Natural killer cell (primary cell): ENCODE results near the gene REC114. TPM values are rescaled to one million over a fixed set of nuclear protein-coding genes. Genes with fewer than 3 reads are reported as not detected.

Experiments
- ATAC-seq, 3 donors: fragments of 150-1000 bp in 2 of 3; fragments of 200-7000 bp in 1 of 3; cut with Tn5 transposase; 1 replicate in 1 of 3; 2 replicates in 2 of 3; pipeline ENCODE4 v1.10.0; 2021; ENCODE audit warnings: mild to moderate bottlenecking in 2 of 3, moderate library complexity in 2 of 3
- DNase-seq, 2 donors: peaks; one replicate each; pipeline versions ENCODE4 v3.0.0 to v3.0.0-alpha.2; 2013 to 2021; ENCODE audit warnings: mixed read lengths in 1 of 2
- H3K27ac ChIP-seq: one replicate; pipeline ENCODE4 v1.5.1; 2013; ENCODE audit warnings: mild to moderate bottlenecking, low read length
- H3K27me3 ChIP-seq: one replicate; pipeline ENCODE4 v1.6.1; 2013; ENCODE audit warnings: low read length; ENCODE audit not compliant: control insufficient read depth, insufficient read depth
- H3K36me3 ChIP-seq: one replicate; pipeline ENCODE4 v1.6.1; 2013; ENCODE audit warnings: low read length; ENCODE audit not compliant: control insufficient read depth, insufficient read depth
- H3K4me1 ChIP-seq: one replicate; pipeline ENCODE4 v1.6.1; 2013; ENCODE audit warnings: low read length; ENCODE audit not compliant: control insufficient read depth, insufficient read depth
- H3K4me3 ChIP-seq: one replicate; pipeline ENCODE4 v1.5.1; 2013; ENCODE audit warnings: low read length
- H3K9me3 ChIP-seq: one replicate; pipeline ENCODE4 v1.6.1; 2013; ENCODE audit warnings: low read length; ENCODE audit not compliant: control insufficient read depth, insufficient read depth
- H3K27ac Mint-ChIP-seq, 2 donors: one replicate each; pipeline ENCODE4 v1.8.0; 2022; ENCODE audit warnings: mild to moderate bottlenecking in 2 of 2, mixed read lengths in 2 of 2, moderate library complexity in 1 of 2
- H3K27me3 Mint-ChIP-seq, 2 donors: one replicate each; pipeline ENCODE4 v1.8.0; 2022; ENCODE audit warnings: low read depth in 2 of 2, mixed read lengths in 2 of 2
- H3K36me3 Mint-ChIP-seq: one replicate; pipeline ENCODE4 v1.8.0; 2022; ENCODE audit warnings: mixed read lengths
- H3K4me1 Mint-ChIP-seq, 2 donors: one replicate each; pipeline ENCODE4 v1.8.0; 2022; ENCODE audit warnings: mixed read lengths in 2 of 2
- H3K4me3 Mint-ChIP-seq: one replicate; pipeline ENCODE4 v1.8.0; 2022; ENCODE audit warnings: mild to moderate bottlenecking, moderate library complexity, mixed read lengths
- H3K9me3 Mint-ChIP-seq, 2 donors: one replicate each; pipeline ENCODE4 v1.8.0; 2022; ENCODE audit warnings: mixed read lengths in 2 of 2
- WGBS: methylation state at CpG from one replicate; pipeline ENCODE4 v1.1.7; 2013; ENCODE audit warnings: missing lambda C conversion rate; ENCODE audit not compliant: insufficient coverage; 5-methylcytosine and 5-hydroxymethylcytosine counted together
- intact Hi-C: fragments of 100-400 bp; cut with micrococcal nuclease; formaldehyde crosslinking; loops from one replicate; pipeline ENCODE4 v1.14.2; 2022
- total RNA-seq, 4 donors: library from RNA; stranded (reverse); fragments of 120-200 nt in 1 of 4; gene quantifications; one replicate each; pipeline versions ENCODE4 v1.2.3 to v1.2.4, GENCODE V29; 2013 to 2022
- TF ChIP-seq, protein P1 (sequence below): fragments of 200-600 bp; IDR thresholded peaks from one replicate; pipeline ENCODE4 v1.8.0; 2022; ENCODE audit warnings: antibody characterized with exemption

The REC114 gene
- total RNA-seq, 3 donors from 2014 or later (not counting 1 experiment from before 2014, with no cell fraction given), result not detected

DNA sequence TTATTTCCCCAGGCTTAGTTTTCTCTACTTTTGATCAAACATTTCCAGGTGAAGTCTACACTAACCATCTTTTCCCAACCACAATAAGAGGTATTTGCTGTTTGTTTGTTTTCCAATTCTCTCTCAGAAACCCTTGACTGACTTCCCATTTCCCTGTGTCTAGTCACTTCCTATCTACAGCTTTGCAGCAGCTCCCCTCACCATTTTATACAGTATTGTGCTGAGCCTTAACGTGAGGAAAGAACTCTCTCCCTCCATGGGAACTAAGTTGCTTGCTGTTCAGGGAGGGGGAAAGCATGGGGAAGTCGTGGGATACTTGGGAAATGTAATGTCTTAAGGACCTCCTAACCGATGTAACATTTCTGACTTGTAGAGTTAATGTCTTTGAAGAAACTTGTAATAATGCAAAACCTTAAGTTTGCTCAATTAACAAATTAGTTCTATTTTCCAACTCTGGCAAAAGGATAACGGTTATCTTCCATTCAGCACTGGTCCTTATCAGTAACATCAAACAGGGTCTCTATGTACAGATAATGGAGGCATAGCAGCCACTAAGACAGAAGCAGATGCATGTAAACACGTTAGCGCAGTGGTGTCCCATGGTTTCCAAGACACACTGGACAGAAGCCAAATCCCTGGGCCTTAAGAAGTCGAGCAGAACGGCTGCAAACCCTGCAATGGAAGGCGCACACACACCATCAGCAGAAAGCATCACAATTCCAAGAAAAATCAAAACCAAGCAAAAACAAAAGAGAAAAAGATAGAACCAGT lies 150.5 kb downstream of the REC114 start:
- H3K4me1 ChIP-seq, result no peaks in the 10 kb centered on the region
- peaks cover 16% of the 10 kb centered on the region for H3K36me3 ChIP-seq
- ATAC-seq, result no peak
- intact Hi-C loops, result no loop called here
- H3K36me3 Mint-ChIP-seq, result no peaks in the 10 kb centered on the region
- no peak overlapping the region for H3K27ac Mint-ChIP-seq
- H3K4me3 Mint-ChIP-seq, result no peak overlapping the region
- H3K4me3 ChIP-seq, result no peak overlapping the region
- H3K4me1 Mint-ChIP-seq, result peaks cover 38 to 54% of the 10 kb centered on the region in 2 donors
- H3K27me3 Mint-ChIP-seq, result no peaks in the 10 kb centered on the region
- H3K27ac ChIP-seq, result no peak overlapping the region
- no peaks in the 10 kb centered on the region for H3K27me3 ChIP-seq
- 88% methylated on average over 8 of the region's 9 CpGs for WGBS
- no peaks in the 10 kb centered on the region for H3K9me3 ChIP-seq
- no peaks in the 10 kb centered on the region for H3K9me3 Mint-ChIP-seq
- no peak for DNase-seq
- TF ChIP-seq, protein P1, sequence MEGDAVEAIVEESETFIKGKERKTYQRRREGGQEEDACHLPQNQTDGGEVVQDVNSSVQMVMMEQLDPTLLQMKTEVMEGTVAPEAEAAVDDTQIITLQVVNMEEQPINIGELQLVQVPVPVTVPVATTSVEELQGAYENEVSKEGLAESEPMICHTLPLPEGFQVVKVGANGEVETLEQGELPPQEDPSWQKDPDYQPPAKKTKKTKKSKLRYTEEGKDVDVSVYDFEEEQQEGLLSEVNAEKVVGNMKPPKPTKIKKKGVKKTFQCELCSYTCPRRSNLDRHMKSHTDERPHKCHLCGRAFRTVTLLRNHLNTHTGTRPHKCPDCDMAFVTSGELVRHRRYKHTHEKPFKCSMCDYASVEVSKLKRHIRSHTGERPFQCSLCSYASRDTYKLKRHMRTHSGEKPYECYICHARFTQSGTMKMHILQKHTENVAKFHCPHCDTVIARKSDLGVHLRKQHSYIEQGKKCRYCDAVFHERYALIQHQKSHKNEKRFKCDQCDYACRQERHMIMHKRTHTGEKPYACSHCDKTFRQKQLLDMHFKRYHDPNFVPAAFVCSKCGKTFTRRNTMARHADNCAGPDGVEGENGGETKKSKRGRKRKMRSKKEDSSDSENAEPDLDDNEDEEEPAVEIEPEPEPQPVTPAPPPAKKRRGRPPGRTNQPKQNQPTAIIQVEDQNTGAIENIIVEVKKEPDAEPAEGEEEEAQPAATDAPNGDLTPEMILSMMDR, result no peak

DNA sequence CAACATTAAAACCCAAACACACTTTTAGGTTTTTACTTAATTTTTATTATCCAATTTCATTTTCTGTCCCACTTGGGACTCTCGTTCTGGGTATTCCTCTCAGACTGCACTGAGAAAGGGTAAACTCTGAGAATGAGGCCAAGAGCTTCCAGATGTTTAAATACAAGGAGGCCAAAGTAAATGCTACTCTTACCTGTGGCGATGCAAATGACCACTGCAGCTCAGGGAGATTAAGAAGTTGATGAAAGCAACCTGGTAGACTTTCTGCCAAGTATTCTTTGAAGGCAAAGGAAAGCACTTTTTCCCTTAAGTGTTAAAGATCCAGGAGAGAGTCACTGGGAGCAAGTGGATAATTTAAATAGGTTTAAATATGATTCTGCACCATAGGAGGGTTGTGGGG lies 151.1 kb downstream of the REC114 start:
- Histone ChIP-seq H3K27me3 (no peaks in the 10 kb centered on the region), H3K4me1 (no peaks in the 10 kb centered on the region), H3K9me3 (no peaks in the 10 kb centered on the region), H3K4me3 (no peak overlapping the region), H3K36me3 (peaks cover 11% of the 10 kb centered on the region), H3K27ac (no peak overlapping the region)
- no peaks in the 10 kb centered on the region for H3K36me3 Mint-ChIP-seq
- no peaks in the 10 kb centered on the region for H3K9me3 Mint-ChIP-seq
- WGBS, result 100% methylated on average over 2 of the region's 2 CpGs
- peaks cover 44 to 61% of the 10 kb centered on the region in 2 donors for H3K4me1 Mint-ChIP-seq
- no peaks in the 10 kb centered on the region for H3K27me3 Mint-ChIP-seq
- no peak for DNase-seq
- H3K4me3 Mint-ChIP-seq, result no peak overlapping the region
- ATAC-seq, result no peak
- no peak overlapping the region for H3K27ac Mint-ChIP-seq
- intact Hi-C loops, result no loop called here
- TF ChIP-seq, protein P1, result no peak

DNA sequence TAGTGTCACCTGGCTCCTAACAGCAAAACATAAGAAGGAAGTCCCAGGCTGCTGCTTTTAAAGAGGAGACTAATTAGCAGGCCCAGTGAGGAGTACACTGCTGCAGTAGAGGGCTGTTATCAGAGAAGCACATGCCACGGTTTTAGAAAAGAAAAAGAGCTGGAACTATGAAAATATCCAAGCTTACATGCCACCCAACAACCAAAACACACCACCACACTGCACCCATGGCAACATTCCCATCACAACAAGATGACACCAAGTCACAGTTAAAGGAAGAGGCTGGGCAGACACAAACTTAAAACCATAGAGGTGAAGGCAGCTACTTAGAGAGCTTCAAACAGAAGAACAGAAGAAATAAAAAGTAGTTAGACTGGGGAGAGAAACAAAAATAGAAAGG lies 153.2 kb downstream of the REC114 start:
- no peaks in the 10 kb centered on the region for H3K36me3 Mint-ChIP-seq
- Histone ChIP-seq H3K9me3 (no peaks in the 10 kb centered on the region), H3K36me3 (peaks cover 8% of the 10 kb centered on the region), H3K4me1 (no peaks in the 10 kb centered on the region), H3K4me3 (no peak overlapping the region), H3K27ac (no peak overlapping the region), H3K27me3 (no peaks in the 10 kb centered on the region)
- no peak for ATAC-seq
- peak overlapping the region in 1 of 2 donors; percentile 21 for H3K27ac Mint-ChIP-seq
- no peak overlapping the region for H3K4me3 Mint-ChIP-seq
- intact Hi-C loops, result no loop called here
- WGBS, result 67% methylated on average over 1 of the region's 1 CpG
- DNase-seq, result no peak
- H3K4me1 Mint-ChIP-seq, result peaks cover 52 to 70% of the 10 kb centered on the region in 2 donors
- no peaks in the 10 kb centered on the region for H3K9me3 Mint-ChIP-seq
- no peaks in the 10 kb centered on the region for H3K27me3 Mint-ChIP-seq
- TF ChIP-seq, protein P1, result no peak
